ENCODE results near the gene DDX51.

DNA sequence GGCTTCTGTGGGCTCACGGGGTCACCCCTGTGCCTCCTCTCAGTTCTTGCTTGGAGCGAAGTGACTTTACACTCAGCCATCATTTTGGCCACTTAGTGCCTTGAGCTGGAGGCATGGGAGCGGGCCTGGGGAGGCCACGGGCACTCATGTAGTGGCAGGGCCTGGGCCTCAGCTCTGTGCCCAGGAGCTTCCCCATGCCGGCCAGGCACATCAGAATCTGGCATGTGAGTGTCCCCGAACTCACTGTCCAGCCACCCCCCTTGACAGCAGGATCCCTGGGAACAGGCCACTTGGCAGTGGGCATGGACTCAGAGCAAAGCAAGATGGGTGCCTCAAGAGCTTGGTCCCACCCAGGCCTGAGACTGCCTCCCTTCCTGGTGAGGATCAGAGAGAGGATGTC is 29.5 kb downstream of the DDX51 start:
- TF ChIP-seq, protein P1, sequence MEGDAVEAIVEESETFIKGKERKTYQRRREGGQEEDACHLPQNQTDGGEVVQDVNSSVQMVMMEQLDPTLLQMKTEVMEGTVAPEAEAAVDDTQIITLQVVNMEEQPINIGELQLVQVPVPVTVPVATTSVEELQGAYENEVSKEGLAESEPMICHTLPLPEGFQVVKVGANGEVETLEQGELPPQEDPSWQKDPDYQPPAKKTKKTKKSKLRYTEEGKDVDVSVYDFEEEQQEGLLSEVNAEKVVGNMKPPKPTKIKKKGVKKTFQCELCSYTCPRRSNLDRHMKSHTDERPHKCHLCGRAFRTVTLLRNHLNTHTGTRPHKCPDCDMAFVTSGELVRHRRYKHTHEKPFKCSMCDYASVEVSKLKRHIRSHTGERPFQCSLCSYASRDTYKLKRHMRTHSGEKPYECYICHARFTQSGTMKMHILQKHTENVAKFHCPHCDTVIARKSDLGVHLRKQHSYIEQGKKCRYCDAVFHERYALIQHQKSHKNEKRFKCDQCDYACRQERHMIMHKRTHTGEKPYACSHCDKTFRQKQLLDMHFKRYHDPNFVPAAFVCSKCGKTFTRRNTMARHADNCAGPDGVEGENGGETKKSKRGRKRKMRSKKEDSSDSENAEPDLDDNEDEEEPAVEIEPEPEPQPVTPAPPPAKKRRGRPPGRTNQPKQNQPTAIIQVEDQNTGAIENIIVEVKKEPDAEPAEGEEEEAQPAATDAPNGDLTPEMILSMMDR (IDR thresholded peaks at IDR 0.05) = no peak
- TF ChIP-seq RARB (CRISPR knock-in tag; IDR thresholded peaks at IDR 0.05) (no peak), EP300 (IDR thresholded peaks at IDR 0.05) (no peak), FOSB (CRISPR knock-in tag; IDR thresholded peaks at IDR 0.05) (no peak), POLR2A (IDR thresholded peaks at IDR 0.05; ENCODE audit: low read length) (no peak), RFX5 (IDR thresholded peaks at IDR 0.05) (no peak), TP53 (CRISPR knock-in tag; IDR thresholded peaks at IDR 0.05) (no peak), CHD2 (IDR thresholded peaks at IDR 0.05; ENCODE audit: low read length, partially characterized antibody) (no peak), NFE2L2 (conservative IDR thresholded peaks at IDR 0.05; ENCODE audit: low read length) (no peak)
- TF ChIP-seq, protein P2, sequence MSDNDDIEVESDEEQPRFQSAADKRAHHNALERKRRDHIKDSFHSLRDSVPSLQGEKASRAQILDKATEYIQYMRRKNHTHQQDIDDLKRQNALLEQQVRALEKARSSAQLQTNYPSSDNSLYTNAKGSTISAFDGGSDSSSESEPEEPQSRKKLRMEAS (IDR thresholded peaks at IDR 0.05) = no peak
- TF ChIP-seq, protein P3, sequence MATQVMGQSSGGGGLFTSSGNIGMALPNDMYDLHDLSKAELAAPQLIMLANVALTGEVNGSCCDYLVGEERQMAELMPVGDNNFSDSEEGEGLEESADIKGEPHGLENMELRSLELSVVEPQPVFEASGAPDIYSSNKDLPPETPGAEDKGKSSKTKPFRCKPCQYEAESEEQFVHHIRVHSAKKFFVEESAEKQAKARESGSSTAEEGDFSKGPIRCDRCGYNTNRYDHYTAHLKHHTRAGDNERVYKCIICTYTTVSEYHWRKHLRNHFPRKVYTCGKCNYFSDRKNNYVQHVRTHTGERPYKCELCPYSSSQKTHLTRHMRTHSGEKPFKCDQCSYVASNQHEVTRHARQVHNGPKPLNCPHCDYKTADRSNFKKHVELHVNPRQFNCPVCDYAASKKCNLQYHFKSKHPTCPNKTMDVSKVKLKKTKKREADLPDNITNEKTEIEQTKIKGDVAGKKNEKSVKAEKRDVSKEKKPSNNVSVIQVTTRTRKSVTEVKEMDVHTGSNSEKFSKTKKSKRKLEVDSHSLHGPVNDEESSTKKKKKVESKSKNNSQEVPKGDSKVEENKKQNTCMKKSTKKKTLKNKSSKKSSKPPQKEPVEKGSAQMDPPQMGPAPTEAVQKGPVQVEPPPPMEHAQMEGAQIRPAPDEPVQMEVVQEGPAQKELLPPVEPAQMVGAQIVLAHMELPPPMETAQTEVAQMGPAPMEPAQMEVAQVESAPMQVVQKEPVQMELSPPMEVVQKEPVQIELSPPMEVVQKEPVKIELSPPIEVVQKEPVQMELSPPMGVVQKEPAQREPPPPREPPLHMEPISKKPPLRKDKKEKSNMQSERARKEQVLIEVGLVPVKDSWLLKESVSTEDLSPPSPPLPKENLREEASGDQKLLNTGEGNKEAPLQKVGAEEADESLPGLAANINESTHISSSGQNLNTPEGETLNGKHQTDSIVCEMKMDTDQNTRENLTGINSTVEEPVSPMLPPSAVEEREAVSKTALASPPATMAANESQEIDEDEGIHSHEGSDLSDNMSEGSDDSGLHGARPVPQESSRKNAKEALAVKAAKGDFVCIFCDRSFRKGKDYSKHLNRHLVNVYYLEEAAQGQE (IDR thresholded peaks at IDR 0.05) = no peak
- TF ChIP-seq, protein P4, sequence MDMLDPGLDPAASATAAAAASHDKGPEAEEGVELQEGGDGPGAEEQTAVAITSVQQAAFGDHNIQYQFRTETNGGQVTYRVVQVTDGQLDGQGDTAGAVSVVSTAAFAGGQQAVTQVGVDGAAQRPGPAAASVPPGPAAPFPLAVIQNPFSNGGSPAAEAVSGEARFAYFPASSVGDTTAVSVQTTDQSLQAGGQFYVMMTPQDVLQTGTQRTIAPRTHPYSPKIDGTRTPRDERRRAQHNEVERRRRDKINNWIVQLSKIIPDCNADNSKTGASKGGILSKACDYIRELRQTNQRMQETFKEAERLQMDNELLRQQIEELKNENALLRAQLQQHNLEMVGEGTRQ (IDR thresholded peaks at IDR 0.05) = no peak
- TF ChIP-seq, protein P5, sequence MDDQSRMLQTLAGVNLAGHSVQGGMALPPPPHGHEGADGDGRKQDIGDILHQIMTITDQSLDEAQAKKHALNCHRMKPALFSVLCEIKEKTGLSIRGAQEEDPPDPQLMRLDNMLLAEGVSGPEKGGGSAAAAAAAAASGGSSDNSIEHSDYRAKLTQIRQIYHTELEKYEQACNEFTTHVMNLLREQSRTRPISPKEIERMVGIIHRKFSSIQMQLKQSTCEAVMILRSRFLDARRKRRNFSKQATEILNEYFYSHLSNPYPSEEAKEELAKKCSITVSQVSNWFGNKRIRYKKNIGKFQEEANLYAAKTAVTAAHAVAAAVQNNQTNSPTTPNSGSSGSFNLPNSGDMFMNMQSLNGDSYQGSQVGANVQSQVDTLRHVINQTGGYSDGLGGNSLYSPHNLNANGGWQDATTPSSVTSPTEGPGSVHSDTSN (IDR thresholded peaks at IDR 0.05) = no peak
- TF ChIP-seq, protein P6, sequence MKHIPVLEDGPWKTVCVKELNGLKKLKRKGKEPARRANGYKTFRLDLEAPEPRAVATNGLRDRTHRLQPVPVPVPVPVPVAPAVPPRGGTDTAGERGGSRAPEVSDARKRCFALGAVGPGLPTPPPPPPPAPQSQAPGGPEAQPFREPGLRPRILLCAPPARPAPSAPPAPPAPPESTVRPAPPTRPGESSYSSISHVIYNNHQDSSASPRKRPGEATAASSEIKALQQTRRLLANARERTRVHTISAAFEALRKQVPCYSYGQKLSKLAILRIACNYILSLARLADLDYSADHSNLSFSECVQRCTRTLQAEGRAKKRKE (CRISPR knock-in tag; IDR thresholded peaks at IDR 0.05; ENCODE audit: low read depth) = no peak

Data from A549 (cell line).